Measurements from ENCODE around the gene BSN. TPM values are rescaled to one million over a fixed set of nuclear protein-coding genes. Genes with fewer than 3 reads are reported as not detected.

Gene BSN
- total RNA-seq, 1 donor from 2014 or later, result not detected

DNA sequence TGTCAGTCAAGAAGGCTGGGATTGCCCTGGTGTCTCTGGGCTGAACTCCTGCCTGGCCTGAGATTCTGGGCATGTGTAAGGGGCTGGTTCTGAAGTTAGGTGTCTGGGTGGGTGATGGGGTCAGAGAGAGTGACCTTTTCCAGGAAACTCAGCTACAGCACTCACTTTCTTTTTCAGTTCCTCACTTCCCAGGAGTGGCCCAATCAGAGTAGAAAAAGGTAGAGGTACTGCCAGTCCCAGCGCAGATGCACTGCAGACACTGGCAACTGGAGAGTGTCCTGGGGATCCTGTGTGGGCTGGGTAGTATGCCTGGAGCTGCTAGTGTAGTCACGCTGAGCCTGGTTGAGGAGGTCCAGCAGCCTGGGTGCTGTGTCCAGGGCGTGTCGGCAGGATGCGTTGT is 73.4 kb downstream of the BSN start:
- Histone ChIP-seq H3K36me3 (ENCODE audit: control insufficient read depth, insufficient read depth, low read length) (no peaks in the 10 kb centered on the region), H3K27me3 (ENCODE audit: control insufficient read depth, insufficient read depth, low read length) (peaks cover 2% of the 10 kb centered on the region), H3K4me3 (ENCODE audit: low read depth, low read length) (no peak overlapping the region)
- FAIRE-seq (no peak), DNase-seq (ENCODE audit: low read depth) (no peak)
- TF ChIP-seq CTCF (IDR thresholded peaks at IDR 0.05; ENCODE audit: insufficient read depth, low read length, severe bottlenecking), result no peak

DNA sequence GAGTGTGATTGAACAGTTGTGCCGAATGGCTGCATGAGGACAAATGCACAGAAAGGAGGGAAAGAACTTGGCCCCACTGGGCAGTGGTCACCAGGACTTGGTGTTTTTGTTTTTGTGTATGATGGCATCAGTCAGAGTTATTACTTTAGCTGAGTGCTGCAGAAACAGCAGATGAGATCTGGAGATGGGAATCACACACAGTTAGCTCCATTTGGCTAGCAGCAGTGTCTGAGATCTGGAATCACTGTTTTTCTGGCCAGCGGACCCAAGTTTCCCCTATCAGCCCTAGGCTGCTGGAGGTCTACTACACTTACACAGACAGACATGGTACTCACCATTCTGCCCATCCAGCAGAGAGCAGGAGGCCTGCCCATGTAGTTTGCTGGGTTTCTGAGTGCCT is 74.0 kb downstream of the BSN start:
- TF ChIP-seq CTCF (IDR thresholded peaks at IDR 0.05; ENCODE audit: insufficient read depth, low read length, severe bottlenecking), result no peak
- Histone ChIP-seq H3K27me3 (ENCODE audit: control insufficient read depth, insufficient read depth, low read length) (peaks cover 2% of the 10 kb centered on the region), H3K4me3 (ENCODE audit: low read depth, low read length) (no peak overlapping the region), H3K36me3 (ENCODE audit: control insufficient read depth, insufficient read depth, low read length) (no peaks in the 10 kb centered on the region)
- DNase-seq (ENCODE audit: low read depth) (no peak), FAIRE-seq (no peak)

- FAIRE-seq, result no peak
Measured at GRCh38 chr3:49629451-49629850, 75.2 kb downstream of the BSN start.

DNA sequence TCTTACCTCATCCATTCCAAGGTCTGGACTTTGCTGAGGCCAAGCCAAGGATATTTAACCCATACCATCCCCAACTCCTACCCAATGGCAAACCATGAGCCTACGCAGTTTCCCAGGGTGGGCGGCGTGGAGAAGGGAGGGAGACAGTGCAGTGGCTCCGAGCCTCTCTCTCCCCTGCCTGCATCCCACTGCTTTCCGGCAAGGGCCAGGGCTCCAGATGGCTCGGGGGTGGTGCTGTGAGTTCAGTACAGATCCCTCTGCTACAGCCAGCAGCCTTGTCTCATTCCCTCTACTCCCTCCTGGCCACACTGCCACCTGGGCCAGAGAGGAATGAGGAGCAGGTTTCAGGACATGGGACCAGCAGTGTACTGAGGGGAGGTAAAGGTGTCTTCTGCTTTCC is 75.6 kb downstream of the BSN start:
- no peak overlapping the region for H3K4me3 ChIP-seq (ENCODE audit: low read depth, low read length)
- FAIRE-seq, result no peak
- no peaks in the 10 kb centered on the region for H3K27me3 ChIP-seq (ENCODE audit: control insufficient read depth, insufficient read depth, low read length)
- DNase-seq (ENCODE audit: low read depth), result no peak
- no peak for TF ChIP-seq CTCF (IDR thresholded peaks at IDR 0.05; ENCODE audit: insufficient read depth, low read length, severe bottlenecking)
- H3K36me3 ChIP-seq (ENCODE audit: control insufficient read depth, insufficient read depth, low read length), result no peaks in the 10 kb centered on the region

More at GRCh38 chr3:49629451-49629850, 75.2 kb downstream of the BSN start:
- no peak overlapping the region for H3K4me3 ChIP-seq (ENCODE audit: low read depth, low read length)
- no peak for TF ChIP-seq CTCF (IDR thresholded peaks at IDR 0.05; ENCODE audit: insufficient read depth, low read length, severe bottlenecking)
- H3K27me3 ChIP-seq (ENCODE audit: control insufficient read depth, insufficient read depth, low read length), result no peaks in the 10 kb centered on the region
- no peak for DNase-seq (ENCODE audit: low read depth)
- H3K36me3 ChIP-seq (ENCODE audit: control insufficient read depth, insufficient read depth, low read length), result no peaks in the 10 kb centered on the region

DNA sequence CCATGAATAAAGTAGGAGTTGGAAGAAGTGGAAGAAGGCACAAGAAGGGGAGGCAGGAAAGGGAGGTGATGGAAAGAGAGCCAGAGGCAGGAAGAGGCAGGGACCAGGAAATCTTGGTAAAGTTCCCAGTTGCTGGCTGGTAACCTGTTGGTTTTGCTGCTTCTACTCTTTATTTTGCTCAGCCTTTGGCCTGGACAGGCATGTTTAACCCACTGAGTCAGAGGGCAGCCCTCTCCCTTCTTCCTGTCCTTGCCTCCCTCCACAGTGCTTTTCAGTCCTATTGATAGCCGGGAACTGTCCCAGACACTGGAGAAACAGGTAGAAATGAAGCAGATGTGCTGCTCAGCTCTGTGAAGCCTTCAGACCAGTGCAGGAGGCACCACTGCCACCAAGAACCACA is 76.5 kb downstream of the BSN start:
- Histone ChIP-seq H3K4me3 (ENCODE audit: low read depth, low read length) (no peak overlapping the region), H3K27me3 (ENCODE audit: control insufficient read depth, insufficient read depth, low read length) (no peaks in the 10 kb centered on the region), H3K36me3 (ENCODE audit: control insufficient read depth, insufficient read depth, low read length) (no peaks in the 10 kb centered on the region)
- FAIRE-seq, result peak; percentile 82
- no peak for TF ChIP-seq CTCF (IDR thresholded peaks at IDR 0.05; ENCODE audit: insufficient read depth, low read length, severe bottlenecking)
- peak; percentile 23 for DNase-seq (ENCODE audit: low read depth)

GRCh38 chr3:49634736-49635135 is 80.5 kb downstream of the BSN start:
- H3K36me3 ChIP-seq (ENCODE audit: control insufficient read depth, insufficient read depth, low read length), result no peaks in the 10 kb centered on the region
- FAIRE-seq (no peak), DNase-seq (ENCODE audit: low read depth) (no peak)
- TF ChIP-seq CTCF (IDR thresholded peaks at IDR 0.05; ENCODE audit: insufficient read depth, low read length, severe bottlenecking), result no peak
- no peak overlapping the region for H3K4me3 ChIP-seq (ENCODE audit: low read depth, low read length)
- no peaks in the 10 kb centered on the region for H3K27me3 ChIP-seq (ENCODE audit: control insufficient read depth, insufficient read depth, low read length)
